ENCODE results near the gene ACOT12. TPM values are rescaled to one million over a fixed set of nuclear protein-coding genes. Genes with fewer than 3 reads are reported as not detected.

ACOT12 gene
- polyA plus RNA-seq, 1 donor (not counting 4 experiments of a cell fraction or from before 2014, with no cell fraction given), result not detected

DNA sequence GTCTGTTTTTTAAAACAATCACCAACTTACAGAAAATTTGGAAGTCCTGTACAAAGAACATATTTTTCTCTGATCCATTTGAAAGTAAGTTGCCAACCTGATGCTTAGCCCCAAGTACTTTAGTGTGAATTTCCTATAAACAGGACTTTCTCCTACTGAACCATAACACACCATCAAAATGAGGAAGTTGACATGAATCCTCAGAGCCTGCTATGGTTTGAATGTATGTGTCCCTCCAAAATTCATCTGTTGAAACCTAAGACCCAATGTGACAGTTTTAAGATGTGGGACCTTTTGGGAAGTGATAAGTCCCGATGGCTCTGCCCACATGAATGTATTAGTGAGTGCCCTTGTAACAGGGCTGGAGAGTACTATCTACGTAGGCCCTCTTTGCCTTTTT lies 6.4 kb upstream of the ACOT12 start:
- no peak overlapping the region for H3K4me3 ChIP-seq (ENCODE audit: control insufficient read depth in 2 of 3, extremely low read depth in 1 of 3, insufficient read depth in 2 of 3, low read depth in 1 of 3, low read length in 3 of 3)
- no peak overlapping the region for H3K4me2 ChIP-seq (ENCODE audit: control insufficient read depth, extremely low read depth, insufficient read depth, low read depth, low read length)
- FAIRE-seq (no peak), DNase-seq (ENCODE audit: low read depth, low spot score) (no peak)
- H3K36me3 ChIP-seq (ENCODE audit: control insufficient read depth in 2 of 2, extremely low read depth in 1 of 2, insufficient read depth in 2 of 2, low read length in 2 of 2), result no peaks in the 10 kb centered on the region
- H3K9me1 ChIP-seq (ENCODE audit: control insufficient read depth, extremely low read depth, insufficient read depth, low read length), result no peaks in the 10 kb centered on the region
- no peak overlapping the region for H2AFZ ChIP-seq (ENCODE audit: control insufficient read depth, low read length)
- no peaks in the 10 kb centered on the region for H4K20me1 ChIP-seq (ENCODE audit: control insufficient read depth, extremely low read depth, insufficient read depth, low read length)
- TF ChIP-seq CTCF (optimal IDR thresholded peaks at IDR 0.05 in 1 of 3, IDR thresholded peaks at IDR 0.05 in 1 of 3, conservative IDR thresholded peaks at IDR 0.05 in 1 of 3; ENCODE audit: extremely low read depth in 1 of 3, insufficient read depth in 2 of 3, low read length in 3 of 3) (no peak), EZH2 (IDR thresholded peaks at IDR 0.05; ENCODE audit: low read length) (no peak)
- no peak overlapping the region for H3K27ac ChIP-seq (ENCODE audit: control insufficient read depth, insufficient read depth, low read length)
- H3K9ac ChIP-seq (ENCODE audit: control insufficient read depth, extremely low read depth, insufficient read depth, low read length), result no peak overlapping the region
- no peaks in the 10 kb centered on the region for H3K79me2 ChIP-seq (ENCODE audit: control insufficient read depth, insufficient read depth, low read length)
- peaks cover 4% of the 10 kb centered on the region for H3K27me3 ChIP-seq (ENCODE audit: control insufficient read depth, extremely low read depth, insufficient read depth, low read length)
- no peaks in the 10 kb centered on the region for H3K4me1 ChIP-seq (ENCODE audit: control insufficient read depth, extremely low read depth, insufficient read depth, low read length)
- dilution Hi-C loops (cut with MboI; ENCODE audit: extremely low pct_ligation_motif_present, low sequenced_read_pairs), result no loop called here
- no peaks in the 10 kb centered on the region for H3K9me3 ChIP-seq (ENCODE audit: control insufficient read depth, low read depth, low read length)

DNA sequence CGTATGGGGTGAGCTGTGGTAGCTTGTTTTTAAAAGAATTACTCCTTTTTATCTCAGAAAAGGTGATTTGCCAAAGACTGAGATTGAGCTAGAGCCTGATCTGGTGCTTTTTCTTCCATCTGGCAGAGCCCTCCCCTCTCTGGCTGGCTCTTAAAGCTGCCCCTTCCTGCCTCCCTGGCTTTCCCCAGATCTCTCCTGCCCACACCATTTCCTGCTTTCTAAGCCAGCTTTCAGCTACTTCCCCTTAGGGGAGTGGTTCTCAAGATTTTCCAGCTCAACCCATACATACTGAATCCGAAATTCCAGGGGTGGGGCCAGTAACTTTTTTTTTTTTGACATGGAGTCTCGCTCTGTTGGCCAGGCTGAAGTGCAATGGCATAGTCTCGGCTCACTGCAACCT lies 4.8 kb upstream of the ACOT12 start:
- H3K36me3 ChIP-seq (ENCODE audit: control insufficient read depth in 2 of 2, extremely low read depth in 1 of 2, insufficient read depth in 2 of 2, low read length in 2 of 2), result no peaks in the 10 kb centered on the region
- H3K79me2 ChIP-seq (ENCODE audit: control insufficient read depth, insufficient read depth, low read length), result no peaks in the 10 kb centered on the region
- H3K4me1 ChIP-seq (ENCODE audit: control insufficient read depth, extremely low read depth, insufficient read depth, low read length), result no peaks in the 10 kb centered on the region
- peaks cover 4% of the 10 kb centered on the region for H3K27me3 ChIP-seq (ENCODE audit: control insufficient read depth, extremely low read depth, insufficient read depth, low read length)
- no peak overlapping the region for H3K27ac ChIP-seq (ENCODE audit: control insufficient read depth, insufficient read depth, low read length)
- no peaks in the 10 kb centered on the region for H4K20me1 ChIP-seq (ENCODE audit: control insufficient read depth, extremely low read depth, insufficient read depth, low read length)
- H2AFZ ChIP-seq (ENCODE audit: control insufficient read depth, low read length), result no peak overlapping the region
- H3K9me3 ChIP-seq (ENCODE audit: control insufficient read depth, low read depth, low read length), result no peaks in the 10 kb centered on the region
- TF ChIP-seq CTCF (optimal IDR thresholded peaks at IDR 0.05 in 1 of 3, IDR thresholded peaks at IDR 0.05 in 1 of 3, conservative IDR thresholded peaks at IDR 0.05 in 1 of 3; ENCODE audit: extremely low read depth in 1 of 3, insufficient read depth in 2 of 3, low read length in 3 of 3) (no peak), EZH2 (IDR thresholded peaks at IDR 0.05; ENCODE audit: low read length) (no peak)
- dilution Hi-C loops (cut with MboI; ENCODE audit: extremely low pct_ligation_motif_present, low sequenced_read_pairs), result no loop called here
- H3K9me1 ChIP-seq (ENCODE audit: control insufficient read depth, extremely low read depth, insufficient read depth, low read length), result no peaks in the 10 kb centered on the region
- no peak overlapping the region for H3K4me2 ChIP-seq (ENCODE audit: control insufficient read depth, extremely low read depth, insufficient read depth, low read depth, low read length)
- FAIRE-seq, result no peak
- DNase-seq (ENCODE audit: low read depth, low spot score), result no peak
- H3K4me3 ChIP-seq (ENCODE audit: control insufficient read depth in 2 of 3, extremely low read depth in 1 of 3, insufficient read depth in 2 of 3, low read depth in 1 of 3, low read length in 3 of 3), result no peak overlapping the region
- no peak overlapping the region for H3K9ac ChIP-seq (ENCODE audit: control insufficient read depth, extremely low read depth, insufficient read depth, low read length)

Data from keratinocyte (primary cell).